ENCODE measurements around the gene LUZP2.

Gene LUZP2

DNA sequence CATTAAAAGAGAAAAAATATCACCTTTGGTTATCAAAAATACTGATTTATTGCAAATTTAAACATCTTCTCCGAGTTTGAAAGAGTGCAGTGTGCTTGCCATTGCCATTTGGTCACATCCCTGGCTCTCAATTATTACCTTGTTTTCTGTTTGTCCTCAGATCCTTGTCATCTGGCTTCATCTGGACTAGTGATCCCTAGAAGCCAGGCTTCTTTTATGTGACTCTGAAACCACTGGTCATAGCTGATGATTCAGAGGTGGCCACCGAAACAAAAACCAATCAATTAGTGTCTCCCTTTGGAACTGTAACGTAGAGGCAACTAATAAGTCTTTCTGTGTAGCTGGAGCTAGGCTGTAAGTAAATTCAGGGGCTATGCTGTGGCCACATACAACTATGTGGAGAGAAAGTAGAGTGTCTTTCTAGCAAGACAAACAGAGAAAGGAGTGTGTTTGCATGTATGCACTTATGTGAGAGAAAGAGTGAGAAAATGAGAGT lies 237.9 kb downstream of the LUZP2 start:
- H3K9ac ChIP-seq (ENCODE audit: low read depth, low read length): no peak overlapping the region

DNA sequence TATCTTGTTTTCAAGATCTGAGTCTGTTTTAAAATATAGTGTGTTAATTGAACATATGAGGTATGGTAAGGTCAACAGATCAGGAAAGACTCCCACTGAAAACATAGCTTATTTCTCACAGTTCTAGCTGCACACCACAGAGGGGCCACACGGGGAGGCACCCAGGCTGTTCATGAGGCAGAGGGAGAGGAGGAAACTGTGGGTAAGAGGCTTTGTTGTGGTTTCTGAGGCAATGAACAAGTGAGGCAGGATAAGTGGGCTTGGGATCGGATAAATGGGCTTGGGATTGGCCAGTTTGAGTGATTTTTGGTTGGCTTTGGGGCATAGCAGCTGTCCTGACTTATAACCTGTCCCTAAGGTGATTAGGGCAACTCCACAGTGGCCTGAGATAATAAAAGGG lies 242.1 kb downstream of the LUZP2 start:
- Histone ChIP-seq H3K4me3 (ENCODE audit: low read depth, low read length) (no peak overlapping the region), H3K36me3 (ENCODE audit: control insufficient read depth, insufficient read depth, low read length) (no peaks in the 10 kb centered on the region), H3K9me3 (ENCODE audit: control insufficient read depth, insufficient read depth, low read length) (no peaks in the 10 kb centered on the region), H3K4me1 (ENCODE audit: control insufficient read depth, insufficient read depth, low read length) (no peaks in the 10 kb centered on the region), H3K9ac (ENCODE audit: low read depth, low read length) (no peak overlapping the region), H3K27me3 (ENCODE audit: control insufficient read depth, insufficient read depth, low read length) (no peaks in the 10 kb centered on the region)

More for the DNA sequence above, 237.9 kb downstream of the LUZP2 start:
- H3K36me3 ChIP-seq (ENCODE audit: control insufficient read depth, insufficient read depth, low read length): no peaks in the 10 kb centered on the region
- no peak overlapping the region for H3K4me3 ChIP-seq (ENCODE audit: low read depth, low read length)
- no peaks in the 10 kb centered on the region for H3K27me3 ChIP-seq (ENCODE audit: control insufficient read depth, insufficient read depth, low read length)
- no peaks in the 10 kb centered on the region for H3K9me3 ChIP-seq (ENCODE audit: control insufficient read depth, insufficient read depth, low read length)
- no peaks in the 10 kb centered on the region for H3K4me1 ChIP-seq (ENCODE audit: control insufficient read depth, insufficient read depth, low read length)

DNA sequence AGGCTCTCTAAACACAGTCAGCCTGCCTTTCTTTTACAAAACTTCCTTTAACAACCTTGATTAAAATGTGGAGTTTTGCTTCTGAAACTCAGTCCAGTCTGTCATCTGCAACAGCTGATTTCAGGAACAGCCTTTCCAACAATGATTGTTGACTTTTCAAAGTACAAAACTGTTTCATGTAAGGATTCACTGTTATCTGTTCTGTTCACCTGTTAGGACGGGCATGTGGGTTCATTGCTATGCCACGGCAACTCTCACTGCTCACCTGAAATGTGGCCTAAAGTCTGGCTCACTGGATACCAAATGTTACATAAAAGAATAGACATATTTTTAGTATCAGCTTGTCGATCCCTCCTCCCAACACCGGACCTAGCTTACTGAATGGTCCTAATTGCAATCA lies 242.8 kb downstream of the LUZP2 start:
- H3K9me3 ChIP-seq (ENCODE audit: control insufficient read depth, insufficient read depth, low read length): no peaks in the 10 kb centered on the region
- H3K27me3 ChIP-seq (ENCODE audit: control insufficient read depth, insufficient read depth, low read length): no peaks in the 10 kb centered on the region
- no peaks in the 10 kb centered on the region for H3K36me3 ChIP-seq (ENCODE audit: control insufficient read depth, insufficient read depth, low read length)
- no peaks in the 10 kb centered on the region for H3K4me1 ChIP-seq (ENCODE audit: control insufficient read depth, insufficient read depth, low read length)
- no peak overlapping the region for H3K4me3 ChIP-seq (ENCODE audit: low read depth, low read length)
- H3K9ac ChIP-seq (ENCODE audit: low read depth, low read length): no peak overlapping the region

DNA sequence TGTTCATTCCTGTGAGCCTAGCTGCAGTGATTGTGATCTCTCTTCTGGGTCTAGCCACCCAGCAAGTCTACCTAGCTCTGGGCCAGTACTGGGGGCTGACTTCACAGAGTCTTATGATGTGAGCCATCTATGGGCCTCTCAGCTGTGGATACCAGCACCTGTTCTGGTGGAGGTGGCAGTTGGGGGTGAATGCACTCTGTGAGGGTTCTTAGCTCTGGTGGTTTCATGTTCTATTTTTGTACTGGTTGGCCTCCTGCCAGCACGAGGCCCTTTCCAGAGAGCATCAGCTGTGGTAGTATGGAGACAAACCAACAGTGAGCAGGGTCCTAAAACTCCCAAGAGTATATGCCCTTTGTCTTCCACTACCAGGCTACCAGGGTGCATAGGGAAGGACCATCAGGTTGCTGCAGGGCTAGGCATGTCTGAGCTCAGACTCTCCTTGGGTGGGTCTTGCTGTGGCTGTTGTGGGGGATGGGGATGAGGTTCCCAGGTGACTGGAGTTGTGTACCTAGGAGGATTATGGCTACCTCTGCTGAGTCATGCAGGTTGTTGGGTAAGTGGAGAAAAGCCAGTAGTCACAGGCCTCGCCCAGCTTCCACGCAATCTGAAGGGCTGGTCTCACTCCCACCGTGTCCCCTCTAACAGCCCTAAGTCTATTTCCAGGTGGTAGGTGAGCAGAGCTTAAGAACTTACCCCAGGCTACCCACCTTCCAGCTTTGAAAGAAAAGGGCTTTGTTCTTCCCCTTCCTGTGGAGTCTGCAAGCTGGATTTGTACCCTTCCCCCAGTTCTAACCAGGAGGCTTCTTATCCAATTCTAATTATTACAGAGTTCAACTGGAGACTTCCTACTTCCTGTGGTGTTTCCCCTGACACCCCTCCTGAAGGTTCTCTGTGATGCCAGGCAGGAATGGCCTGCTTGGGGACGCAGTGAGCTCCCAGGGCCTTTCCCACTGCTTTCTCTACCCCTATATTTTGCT lies 250.7 kb downstream of the LUZP2 start:
- Histone ChIP-seq H3K27me3 (ENCODE audit: control insufficient read depth, insufficient read depth, low read length) (no peaks in the 10 kb centered on the region), H3K9ac (ENCODE audit: low read depth, low read length) (no peak overlapping the region), H3K36me3 (ENCODE audit: control insufficient read depth, insufficient read depth, low read length) (no peaks in the 10 kb centered on the region), H3K4me1 (ENCODE audit: control insufficient read depth, insufficient read depth, low read length) (no peaks in the 10 kb centered on the region), H3K4me3 (ENCODE audit: low read depth, low read length) (no peak overlapping the region), H3K9me3 (ENCODE audit: control insufficient read depth, insufficient read depth, low read length) (no peaks in the 10 kb centered on the region)

DNA sequence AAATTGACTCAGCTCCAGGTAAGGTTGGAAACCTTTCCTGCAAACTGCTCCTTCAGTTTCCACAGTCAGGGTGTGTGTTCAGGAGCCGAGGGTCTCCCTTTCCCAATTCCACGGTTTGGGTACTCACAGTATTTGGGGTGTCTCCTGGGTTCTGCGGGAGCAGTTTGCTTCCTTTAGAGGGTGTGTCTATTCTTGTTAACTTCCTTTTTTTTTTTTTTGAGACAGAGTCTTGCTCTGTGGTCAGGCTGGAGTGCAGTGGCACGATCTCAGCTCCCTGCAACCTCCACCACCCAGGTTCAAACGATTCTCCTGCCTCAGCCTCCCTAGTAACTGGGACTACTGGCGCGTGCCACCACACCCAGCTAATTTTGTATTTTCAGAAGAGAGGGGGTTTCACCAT lies 251.4 kb downstream of the LUZP2 start:
- H3K4me3 ChIP-seq (ENCODE audit: low read depth, low read length): no peak overlapping the region
- no peaks in the 10 kb centered on the region for H3K36me3 ChIP-seq (ENCODE audit: control insufficient read depth, insufficient read depth, low read length)
- H3K4me1 ChIP-seq (ENCODE audit: control insufficient read depth, insufficient read depth, low read length): no peaks in the 10 kb centered on the region
- no peak overlapping the region for H3K9ac ChIP-seq (ENCODE audit: low read depth, low read length)
- H3K9me3 ChIP-seq (ENCODE audit: control insufficient read depth, insufficient read depth, low read length): no peaks in the 10 kb centered on the region
- no peaks in the 10 kb centered on the region for H3K27me3 ChIP-seq (ENCODE audit: control insufficient read depth, insufficient read depth, low read length)

DNA sequence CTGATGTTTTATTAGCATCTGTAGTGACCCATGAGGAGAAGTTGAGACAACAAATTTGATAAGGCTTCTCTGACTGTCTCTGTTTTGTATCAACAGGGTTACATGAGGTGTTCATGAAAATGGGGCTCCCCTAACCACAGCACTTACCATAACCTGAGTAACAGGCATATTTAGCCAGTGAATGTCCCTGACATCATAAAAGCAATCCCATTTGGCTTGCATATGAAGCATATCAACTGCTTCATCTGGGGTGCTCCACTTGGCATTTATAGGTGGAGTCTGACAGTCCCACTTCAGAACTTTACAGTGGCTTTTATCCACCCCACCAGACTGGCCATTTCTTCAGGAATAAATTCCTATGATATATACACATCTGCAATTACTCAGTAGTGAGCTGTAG lies 257.6 kb downstream of the LUZP2 start:
- Histone ChIP-seq H3K27me3 (ENCODE audit: control insufficient read depth, insufficient read depth, low read length) (no peaks in the 10 kb centered on the region), H3K4me3 (ENCODE audit: low read depth, low read length) (no peak overlapping the region)

DNA sequence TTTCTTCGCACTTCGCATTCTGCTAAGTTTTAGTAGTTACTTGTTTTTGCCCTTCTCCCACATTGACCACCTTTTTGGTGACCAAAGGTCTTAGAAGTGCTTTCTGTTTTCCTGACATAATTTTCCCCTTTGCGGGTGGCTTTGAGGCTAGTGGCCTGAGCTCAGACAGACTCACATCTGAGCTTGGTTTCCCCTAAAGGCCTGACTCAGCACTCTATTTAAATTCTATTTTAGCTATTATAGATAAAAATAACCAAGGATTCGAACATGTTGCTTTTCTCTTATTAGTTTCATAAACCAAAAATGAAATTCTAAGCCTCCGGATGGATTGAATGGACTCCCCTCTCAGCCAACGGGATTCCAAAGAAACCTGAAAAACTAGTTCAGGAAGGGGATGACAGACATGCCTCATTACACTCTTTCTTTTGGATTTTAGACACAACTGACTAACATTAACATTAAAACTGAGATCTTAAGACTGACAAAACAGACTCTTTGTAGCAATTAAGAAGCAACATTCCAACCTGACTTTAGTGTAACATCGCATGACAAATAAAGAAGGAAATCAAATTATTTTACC lies 258.5 kb downstream of the LUZP2 start:
- no peaks in the 10 kb centered on the region for H3K9me3 ChIP-seq (ENCODE audit: control insufficient read depth, insufficient read depth, low read length)
- no peaks in the 10 kb centered on the region for H3K27me3 ChIP-seq (ENCODE audit: control insufficient read depth, insufficient read depth, low read length)
- peaks cover 3% of the 10 kb centered on the region for H3K4me1 ChIP-seq (ENCODE audit: control insufficient read depth, insufficient read depth, low read length)
- H3K4me3 ChIP-seq (ENCODE audit: low read depth, low read length): no peak overlapping the region
- no peak overlapping the region for H3K9ac ChIP-seq (ENCODE audit: low read depth, low read length)
- H3K36me3 ChIP-seq (ENCODE audit: control insufficient read depth, insufficient read depth, low read length): no peaks in the 10 kb centered on the region

More for the DNA sequence above, 257.6 kb downstream of the LUZP2 start:
- H3K36me3 ChIP-seq (ENCODE audit: control insufficient read depth, insufficient read depth, low read length): no peaks in the 10 kb centered on the region
- H3K9ac ChIP-seq (ENCODE audit: low read depth, low read length): no peak overlapping the region
- H3K9me3 ChIP-seq (ENCODE audit: control insufficient read depth, insufficient read depth, low read length): no peaks in the 10 kb centered on the region
- peaks cover 3% of the 10 kb centered on the region for H3K4me1 ChIP-seq (ENCODE audit: control insufficient read depth, insufficient read depth, low read length)

DNA sequence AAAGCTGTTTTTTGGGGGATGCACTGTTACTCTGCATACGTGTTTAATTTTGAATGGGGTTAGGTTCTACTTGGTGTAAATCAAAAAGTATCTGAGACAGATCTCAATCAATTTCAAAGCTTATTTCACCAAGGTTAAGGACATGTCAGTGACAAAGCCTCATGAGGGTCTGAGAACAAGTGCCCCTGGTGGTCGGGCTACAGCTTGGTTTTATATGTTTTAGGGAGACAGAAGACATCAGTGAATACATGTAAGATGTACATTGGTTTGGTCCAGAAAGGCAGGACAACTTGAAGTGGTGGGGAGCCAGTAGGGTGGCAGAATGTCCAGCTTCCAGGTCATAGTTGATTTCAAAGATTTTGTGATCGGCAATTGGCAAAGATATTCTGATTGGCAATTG lies 262.9 kb downstream of the LUZP2 start:
- H3K4me3 ChIP-seq (ENCODE audit: low read depth, low read length): no peak overlapping the region

DNA sequence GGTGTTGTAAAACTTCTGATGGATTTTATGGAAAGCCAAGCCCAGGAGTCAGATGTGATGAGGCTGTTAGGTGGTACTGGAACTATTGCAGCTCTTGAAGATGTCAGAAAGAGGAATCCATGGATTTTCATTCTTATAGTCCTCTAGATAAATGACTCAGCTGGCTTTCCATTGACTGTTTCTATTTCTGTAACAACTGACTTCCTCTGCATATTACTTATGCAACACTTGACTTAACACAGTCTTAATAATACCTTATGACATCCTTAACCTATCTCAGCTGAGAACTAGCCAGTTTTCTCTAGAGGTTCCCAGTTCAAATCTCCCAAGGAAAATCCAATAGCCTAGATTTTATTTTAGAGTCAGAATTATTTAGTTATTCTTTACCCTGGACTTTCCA lies 263.8 kb downstream of the LUZP2 start:
- H3K9me3 ChIP-seq (ENCODE audit: control insufficient read depth, insufficient read depth, low read length): no peaks in the 10 kb centered on the region
- H3K36me3 ChIP-seq (ENCODE audit: control insufficient read depth, insufficient read depth, low read length): no peaks in the 10 kb centered on the region
- H3K4me1 ChIP-seq (ENCODE audit: control insufficient read depth, insufficient read depth, low read length): no peaks in the 10 kb centered on the region

More for the DNA sequence above, 262.9 kb downstream of the LUZP2 start:
- peaks cover 3% of the 10 kb centered on the region for H3K4me1 ChIP-seq (ENCODE audit: control insufficient read depth, insufficient read depth, low read length)
- no peak overlapping the region for H3K9ac ChIP-seq (ENCODE audit: low read depth, low read length)
- no peaks in the 10 kb centered on the region for H3K9me3 ChIP-seq (ENCODE audit: control insufficient read depth, insufficient read depth, low read length)
- no peaks in the 10 kb centered on the region for H3K27me3 ChIP-seq (ENCODE audit: control insufficient read depth, insufficient read depth, low read length)
- no peaks in the 10 kb centered on the region for H3K36me3 ChIP-seq (ENCODE audit: control insufficient read depth, insufficient read depth, low read length)

DNA sequence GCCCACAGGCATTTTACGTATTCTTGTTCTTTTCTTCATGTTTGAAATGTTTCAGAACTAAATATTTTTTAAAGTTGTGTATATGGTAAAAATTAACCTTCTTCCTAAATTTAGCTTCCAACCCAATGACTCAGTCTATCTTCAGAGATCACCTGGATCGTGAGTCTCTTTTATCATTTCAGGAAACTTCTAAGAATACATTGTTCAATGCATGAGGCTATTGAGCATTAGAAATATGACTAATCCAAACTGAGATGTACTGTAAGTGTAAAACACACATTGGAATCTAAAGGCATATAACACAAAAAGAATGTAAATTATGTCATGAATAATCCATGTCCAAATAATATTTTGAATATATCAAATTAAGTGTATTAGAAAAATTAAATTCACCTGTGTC lies 265.2 kb downstream of the LUZP2 start:
- no peak overlapping the region for H3K9ac ChIP-seq (ENCODE audit: low read depth, low read length)
- no peaks in the 10 kb centered on the region for H3K27me3 ChIP-seq (ENCODE audit: control insufficient read depth, insufficient read depth, low read length)
- no peaks in the 10 kb centered on the region for H3K9me3 ChIP-seq (ENCODE audit: control insufficient read depth, insufficient read depth, low read length)
- no peak overlapping the region for H3K4me3 ChIP-seq (ENCODE audit: low read depth, low read length)
- no peaks in the 10 kb centered on the region for H3K4me1 ChIP-seq (ENCODE audit: control insufficient read depth, insufficient read depth, low read length)
- H3K36me3 ChIP-seq (ENCODE audit: control insufficient read depth, insufficient read depth, low read length): no peaks in the 10 kb centered on the region

More for the DNA sequence above, 263.8 kb downstream of the LUZP2 start:
- Histone ChIP-seq H3K9ac (ENCODE audit: low read depth, low read length) (no peak overlapping the region), H3K27me3 (ENCODE audit: control insufficient read depth, insufficient read depth, low read length) (no peaks in the 10 kb centered on the region), H3K4me3 (ENCODE audit: low read depth, low read length) (no peak overlapping the region)

DNA sequence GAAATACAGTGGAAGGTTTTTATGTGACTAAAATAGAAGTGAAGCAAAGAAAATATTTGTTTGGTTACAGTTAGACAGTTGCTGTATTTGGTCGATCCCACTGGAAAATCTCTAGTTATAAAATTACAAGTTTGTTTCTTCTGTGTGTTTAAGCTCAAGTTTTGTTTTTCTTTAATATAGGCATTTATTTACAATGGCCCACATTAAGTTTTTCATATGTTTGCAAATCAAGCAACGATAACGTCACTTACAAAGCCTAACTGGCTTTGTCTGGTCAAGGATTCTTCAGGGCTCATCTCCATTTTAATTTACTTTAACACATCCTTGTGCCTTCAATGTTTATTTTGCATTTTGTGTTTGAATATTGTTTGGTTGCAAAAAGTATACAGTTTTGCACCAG lies 270.6 kb downstream of the LUZP2 start:
- Histone ChIP-seq H3K4me3 (ENCODE audit: low read depth, low read length) (no peak overlapping the region), H3K36me3 (ENCODE audit: control insufficient read depth, insufficient read depth, low read length) (no peaks in the 10 kb centered on the region), H3K9ac (ENCODE audit: low read depth, low read length) (no peak overlapping the region), H3K27me3 (ENCODE audit: control insufficient read depth, insufficient read depth, low read length) (no peaks in the 10 kb centered on the region), H3K9me3 (ENCODE audit: control insufficient read depth, insufficient read depth, low read length) (no peaks in the 10 kb centered on the region), H3K4me1 (ENCODE audit: control insufficient read depth, insufficient read depth, low read length) (no peaks in the 10 kb centered on the region)

DNA sequence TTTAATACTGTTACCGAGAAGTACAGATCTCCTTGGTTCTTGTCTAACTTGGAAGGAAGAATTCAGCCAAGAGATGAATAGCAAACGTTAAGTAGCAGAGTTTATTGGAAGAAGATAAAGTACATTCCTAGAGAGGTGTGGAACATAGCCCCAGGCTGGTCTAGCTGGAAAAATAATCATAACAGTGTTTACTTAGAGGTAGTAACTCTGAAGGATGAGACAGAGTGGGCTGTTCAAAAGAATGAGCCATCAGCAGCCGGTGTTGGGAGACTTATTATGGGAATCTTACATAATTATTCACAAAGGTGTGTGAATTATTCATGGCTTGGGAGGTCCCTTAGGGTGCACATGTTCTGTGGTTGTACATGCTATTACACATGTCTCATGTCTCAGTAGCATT lies 276.5 kb downstream of the LUZP2 start:
- Histone ChIP-seq H3K36me3 (ENCODE audit: control insufficient read depth, insufficient read depth, low read length) (no peaks in the 10 kb centered on the region), H3K27me3 (ENCODE audit: control insufficient read depth, insufficient read depth, low read length) (no peaks in the 10 kb centered on the region), H3K9me3 (ENCODE audit: control insufficient read depth, insufficient read depth, low read length) (no peaks in the 10 kb centered on the region), H3K9ac (ENCODE audit: low read depth, low read length) (no peak overlapping the region), H3K4me1 (ENCODE audit: control insufficient read depth, insufficient read depth, low read length) (no peaks in the 10 kb centered on the region), H3K4me3 (ENCODE audit: low read depth, low read length) (no peak overlapping the region)

All from iPS-15b (cell line).